Thyroid gland (tissue), 4 donors: ENCODE data around the gene C1orf159. TPM values are rescaled to one million over a fixed set of nuclear protein-coding genes. Genes with fewer than 3 reads are reported as not detected.

ENCODE experiments used
- DNase-seq, 2 donors: peaks; one replicate each; pipeline ENCODE4 v3.0.0-alpha.2; 2019
- H3K27ac ChIP-seq, 3 donors: fragments of 200-600 bp; sonication (generic); 1 replicate in 2 of 3; 2 replicates in 1 of 3; pipeline ENCODE4 v1.5.1; 2016 to 2019; ENCODE audit warnings: mild to moderate bottlenecking in 1 of 3, moderate library complexity in 1 of 3
- H3K27me3 ChIP-seq: fragments of 200-600 bp; sonication (generic); one replicate; pipeline ENCODE4 v1.5.1; 2019
- H3K36me3 ChIP-seq, 2 donors: fragments of 200-600 bp; sonication (generic); one replicate each; pipeline ENCODE4 v1.5.1; 2016 to 2019
- H3K4me1 ChIP-seq, 2 donors: fragments of 200-600 bp; sonication (generic); one replicate each; pipeline ENCODE4 v1.5.1; 2017 to 2019
- H3K4me3 ChIP-seq, 3 donors: fragments of 200-600 bp; sonication (generic); replicated peaks in 1 of 3; 1 replicate in 2 of 3; 2 replicates in 1 of 3; pipeline ENCODE4 v1.5.1; 2016; ENCODE audit warnings: mild to moderate bottlenecking in 1 of 3
- H3K9me3 ChIP-seq: fragments of 200-600 bp; sonication (generic); one replicate; pipeline ENCODE4 v1.5.1; 2017
- POLR2A ChIP-seq, 2 donors: fragments of 450-650 bp; IDR thresholded peaks; one replicate each; pipeline ENCODE4 v1.6.1; 2017; ENCODE audit warnings: antibody characterized with exemption in 2 of 2, mild to moderate bottlenecking in 2 of 2, moderate library complexity in 1 of 2
- WGBS, 2 donors: methylation state at CpG; one replicate each; pipeline ENCODE4 v1.1.5; 2017; 5-methylcytosine and 5-hydroxymethylcytosine counted together
- intact Hi-C: fragments of 100-400 bp; cut with DNase I; formaldehyde crosslinking; loops from one replicate; pipeline ENCODE4 v1.15.1; 2023
- total RNA-seq, 4 donors: library from RNA; depleted of rRNA; stranded (reverse); fragments of >200 nt; gene quantifications; one replicate each; pipeline ENCODE4 v1.2.3, GENCODE V29; 2016
- TF ChIP-seq, protein P1 (sequence below), 6 experiments: fragments of 200-600 bp in 3 of 6; fragments of 450-650 bp in 3 of 6; sonication (generic) in 3 of 6; IDR thresholded peaks; one replicate each; pipeline ENCODE4 v1.5.1; 2016 to 2019; ENCODE audit warnings: antibody characterized with exemption in 6 of 6, mild to moderate bottlenecking in 2 of 6, inconsistent platforms in 1 of 6, moderate library complexity in 1 of 6

C1orf159 gene
- total RNA-seq, 4 donors from 2014 or later: 10.3 to 27.6 (median 19.6) TPM

DNA sequence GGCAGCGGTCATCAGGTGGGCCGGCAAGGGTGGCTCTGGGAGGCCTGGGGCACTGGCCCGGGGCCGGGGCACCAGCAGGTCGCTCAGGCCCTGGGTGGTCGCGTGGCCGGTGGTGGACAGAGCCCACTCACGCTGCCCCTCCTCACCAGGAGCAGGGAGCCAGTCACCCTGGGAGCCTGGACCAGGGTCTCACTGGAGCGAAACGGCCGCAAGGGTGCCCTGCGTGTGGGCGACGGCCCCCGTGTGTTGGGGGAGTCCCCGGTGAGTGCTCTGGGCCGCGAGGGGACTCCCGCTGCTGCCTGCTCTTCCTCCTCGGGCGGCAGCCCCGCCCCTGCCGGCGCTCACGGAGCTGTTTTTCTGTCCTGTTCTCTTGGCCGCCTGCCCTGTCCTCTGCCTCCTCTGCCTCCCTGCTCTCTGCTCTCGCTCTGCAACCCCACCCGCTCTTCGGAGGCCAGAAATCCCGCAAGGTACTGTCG lies 65.3 kb downstream of the C1orf159 start:
- WGBS, 2 donors: 90 to 94% methylated on average over 23 to 30 of the region's 32 CpGs
- intact Hi-C loops: no loop called here
- TF ChIP-seq, protein P1, sequence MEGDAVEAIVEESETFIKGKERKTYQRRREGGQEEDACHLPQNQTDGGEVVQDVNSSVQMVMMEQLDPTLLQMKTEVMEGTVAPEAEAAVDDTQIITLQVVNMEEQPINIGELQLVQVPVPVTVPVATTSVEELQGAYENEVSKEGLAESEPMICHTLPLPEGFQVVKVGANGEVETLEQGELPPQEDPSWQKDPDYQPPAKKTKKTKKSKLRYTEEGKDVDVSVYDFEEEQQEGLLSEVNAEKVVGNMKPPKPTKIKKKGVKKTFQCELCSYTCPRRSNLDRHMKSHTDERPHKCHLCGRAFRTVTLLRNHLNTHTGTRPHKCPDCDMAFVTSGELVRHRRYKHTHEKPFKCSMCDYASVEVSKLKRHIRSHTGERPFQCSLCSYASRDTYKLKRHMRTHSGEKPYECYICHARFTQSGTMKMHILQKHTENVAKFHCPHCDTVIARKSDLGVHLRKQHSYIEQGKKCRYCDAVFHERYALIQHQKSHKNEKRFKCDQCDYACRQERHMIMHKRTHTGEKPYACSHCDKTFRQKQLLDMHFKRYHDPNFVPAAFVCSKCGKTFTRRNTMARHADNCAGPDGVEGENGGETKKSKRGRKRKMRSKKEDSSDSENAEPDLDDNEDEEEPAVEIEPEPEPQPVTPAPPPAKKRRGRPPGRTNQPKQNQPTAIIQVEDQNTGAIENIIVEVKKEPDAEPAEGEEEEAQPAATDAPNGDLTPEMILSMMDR (IDR thresholded peaks at IDR 0.05): no peak
- no peak for TF ChIP-seq POLR2A (IDR thresholded peaks at IDR 0.05)
- no peaks in the 10 kb centered on the region for H3K27me3 ChIP-seq
- peaks cover 41 to 50% of the 10 kb centered on the region in 2 donors for H3K36me3 ChIP-seq
- DNase-seq: no peak
- H3K27ac ChIP-seq: no peak overlapping the region
- no peaks in the 10 kb centered on the region for H3K9me3 ChIP-seq
- H3K4me3 ChIP-seq: no peak overlapping the region
- no peaks in the 10 kb centered on the region for H3K4me1 ChIP-seq

DNA sequence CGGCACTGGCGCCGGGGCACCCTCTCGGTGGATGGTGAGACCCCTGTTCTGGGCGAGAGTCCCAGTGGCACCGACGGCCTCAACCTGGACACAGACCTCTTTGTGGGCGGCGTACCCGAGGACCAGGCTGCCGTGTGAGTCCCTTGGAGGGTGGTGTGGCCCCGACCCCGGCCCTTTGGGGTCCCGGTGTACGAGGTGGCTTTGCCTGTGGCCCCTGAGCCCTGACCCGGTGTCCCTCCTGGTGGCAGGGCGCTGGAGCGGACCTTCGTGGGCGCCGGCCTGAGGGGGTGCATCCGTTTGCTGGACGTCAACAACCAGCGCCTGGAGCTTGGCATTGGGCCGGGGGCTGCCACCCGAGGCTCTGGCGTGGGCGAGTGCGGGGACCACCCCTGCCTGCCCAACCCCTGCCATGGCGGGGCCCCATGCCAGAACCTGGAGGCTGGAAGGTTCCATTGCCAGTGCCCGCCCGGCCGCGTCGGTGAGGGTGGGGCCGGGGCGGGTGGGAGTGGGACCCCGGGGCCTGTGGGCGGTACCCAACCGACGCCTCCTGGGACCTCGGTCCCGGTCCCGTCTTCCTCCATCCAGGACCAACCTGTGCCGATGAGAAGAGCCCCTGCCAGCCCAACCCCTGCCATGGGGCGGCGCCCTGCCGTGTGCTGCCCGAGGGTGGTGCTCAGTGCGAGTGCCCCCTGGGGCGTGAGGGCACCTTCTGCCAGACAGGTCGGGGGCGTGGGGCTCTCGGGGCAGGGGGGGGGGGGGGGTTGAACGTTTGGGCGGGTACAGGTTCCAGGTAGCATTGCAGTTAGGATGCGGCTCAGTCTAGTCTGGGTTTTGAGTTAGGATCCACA lies 66.3 kb downstream of the C1orf159 start:
- Histone ChIP-seq H3K4me1 (no peaks in the 10 kb centered on the region), H3K36me3 (peaks cover 43 to 50% of the 10 kb centered on the region in 2 donors), H3K9me3 (no peaks in the 10 kb centered on the region), H3K4me3 (no peak overlapping the region), H3K27me3 (no peaks in the 10 kb centered on the region), H3K27ac (no peak overlapping the region)
- WGBS, 2 donors: 82 to 99% methylated on average over 5 to 16 of the region's 57 CpGs
- TF ChIP-seq, protein P1 (IDR thresholded peaks at IDR 0.05): no peak
- TF ChIP-seq POLR2A (IDR thresholded peaks at IDR 0.05): no peak
- intact Hi-C loops: no loop called here
- no peak for DNase-seq

DNA sequence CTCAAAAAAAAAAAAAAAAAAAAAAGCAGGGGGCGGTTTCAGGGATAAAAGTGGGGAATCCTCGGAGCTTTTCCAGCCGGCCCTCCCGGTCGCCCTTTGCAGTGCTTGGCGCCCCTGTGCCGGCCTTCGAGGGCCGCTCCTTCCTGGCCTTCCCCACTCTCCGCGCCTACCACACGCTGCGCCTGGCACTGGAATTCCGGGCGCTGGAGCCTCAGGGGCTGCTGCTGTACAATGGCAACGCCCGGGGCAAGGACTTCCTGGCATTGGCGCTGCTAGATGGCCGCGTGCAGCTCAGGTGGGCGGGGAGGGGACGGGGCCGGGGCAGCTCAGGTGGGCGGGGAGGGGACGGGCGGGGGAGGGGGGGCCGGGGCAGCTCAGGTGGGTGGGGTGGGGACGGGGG lies 67.1 kb downstream of the C1orf159 start:
- Histone ChIP-seq H3K9me3 (no peaks in the 10 kb centered on the region), H3K27ac (no peak overlapping the region), H3K4me1 (no peaks in the 10 kb centered on the region), H3K27me3 (no peaks in the 10 kb centered on the region), H3K4me3 (no peak overlapping the region), H3K36me3 (peaks cover 44 to 48% of the 10 kb centered on the region in 2 donors)
- intact Hi-C loops: no loop called here
- TF ChIP-seq, protein P1 (IDR thresholded peaks at IDR 0.05): no peak
- no peak for TF ChIP-seq POLR2A (IDR thresholded peaks at IDR 0.05)
- DNase-seq: no peak
- WGBS, 2 donors: 93 to 98% methylated on average over 22 of the region's 28 CpGs

DNA sequence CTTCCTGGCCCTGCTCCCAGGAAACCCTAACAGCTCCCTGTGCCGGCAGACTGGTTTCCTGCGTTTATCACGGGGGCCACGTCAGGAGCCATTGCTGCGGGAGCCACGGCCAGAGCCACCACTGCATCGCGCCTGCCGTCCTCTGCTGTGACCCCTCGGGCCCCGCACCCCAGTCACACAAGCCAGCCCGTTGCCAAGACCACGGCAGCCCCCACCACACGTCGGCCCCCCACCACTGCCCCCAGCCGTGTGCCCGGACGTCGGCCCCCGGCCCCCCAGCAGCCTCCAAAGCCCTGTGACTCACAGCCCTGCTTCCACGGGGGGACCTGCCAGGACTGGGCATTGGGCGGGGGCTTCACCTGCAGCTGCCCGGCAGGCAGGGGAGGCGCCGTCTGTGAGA lies 67.9 kb downstream of the C1orf159 start:
- Histone ChIP-seq H3K27ac (no peak overlapping the region), H3K4me3 (no peak overlapping the region), H3K27me3 (no peaks in the 10 kb centered on the region), H3K36me3 (peaks cover 43 to 45% of the 10 kb centered on the region in 2 donors), H3K9me3 (no peaks in the 10 kb centered on the region), H3K4me1 (no peaks in the 10 kb centered on the region)
- DNase-seq: no peak
- no peak for TF ChIP-seq POLR2A (IDR thresholded peaks at IDR 0.05)
- TF ChIP-seq, protein P1 (IDR thresholded peaks at IDR 0.05): no peak
- WGBS, 2 donors: 93 to 96% methylated on average over 17 to 21 of the region's 25 CpGs
- intact Hi-C loops: no loop called here

DNA sequence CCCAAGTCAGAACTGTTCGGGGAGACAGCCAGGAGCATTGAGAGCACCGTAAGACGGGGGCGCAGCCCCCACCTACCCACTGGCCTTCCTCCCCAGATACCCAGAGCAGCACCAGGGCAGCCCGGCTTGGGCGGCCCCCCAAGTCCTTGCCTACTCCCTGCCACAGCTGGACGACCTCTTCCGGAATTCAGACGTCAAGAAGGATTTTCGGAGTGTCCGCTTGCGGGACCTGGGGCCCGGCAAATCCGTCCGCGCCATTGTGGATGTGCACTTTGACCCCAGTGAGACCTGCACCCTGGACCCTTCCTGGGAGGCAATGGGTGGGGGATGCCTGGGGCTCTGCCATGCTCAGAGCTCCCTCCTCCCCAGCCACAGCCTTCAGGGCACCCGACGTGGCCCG lies 68.5 kb downstream of the C1orf159 start:
- WGBS, 2 donors: 95 to 96% methylated on average over 10 to 15 of the region's 19 CpGs
- no peaks in the 10 kb centered on the region for H3K27me3 ChIP-seq
- H3K9me3 ChIP-seq: no peaks in the 10 kb centered on the region
- no peak for DNase-seq
- intact Hi-C loops: no loop called here
- peaks cover 43 to 45% of the 10 kb centered on the region in 2 donors for H3K36me3 ChIP-seq
- H3K27ac ChIP-seq: no peak overlapping the region
- H3K4me3 ChIP-seq: no peak overlapping the region
- no peaks in the 10 kb centered on the region for H3K4me1 ChIP-seq
- TF ChIP-seq, protein P1 (IDR thresholded peaks at IDR 0.05): no peak
- no peak for TF ChIP-seq POLR2A (IDR thresholded peaks at IDR 0.05)
